ENCODE measurements around the gene FREM1.

DNA sequence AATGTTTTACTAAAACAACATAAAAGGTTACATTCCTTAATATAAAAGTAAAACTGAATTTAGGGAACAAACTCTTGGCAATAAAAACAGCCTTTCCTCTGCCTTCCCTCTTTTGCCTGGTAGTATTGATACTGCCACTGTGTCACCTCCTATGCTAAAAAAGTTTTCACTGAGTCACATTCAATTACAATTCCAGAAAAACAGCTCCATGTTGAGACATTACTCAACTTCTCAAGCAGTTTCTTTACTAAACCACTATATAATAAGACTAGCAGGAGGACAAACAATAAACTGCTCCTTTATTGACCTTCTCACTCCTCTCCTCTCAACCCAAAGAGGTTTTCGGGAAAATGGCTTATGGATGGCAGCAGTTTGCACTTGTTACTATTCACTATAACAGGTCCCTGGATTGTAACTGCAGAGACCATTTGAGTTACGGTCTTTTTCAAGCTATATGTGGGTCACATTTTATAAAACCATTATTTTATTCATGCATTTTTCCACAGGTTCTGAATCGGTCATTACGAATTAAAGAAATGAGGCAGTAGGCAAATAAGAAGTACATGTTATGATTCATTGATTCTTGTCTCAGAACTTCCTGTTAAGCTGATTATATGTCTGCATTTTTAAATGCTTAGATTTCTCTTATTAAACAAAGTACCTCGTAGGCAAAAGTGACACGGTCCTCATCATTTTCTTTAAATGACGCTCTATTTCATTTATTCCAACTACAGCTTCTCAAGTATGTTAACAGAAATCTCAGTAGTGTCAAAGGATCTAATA lies 219.1 kb downstream of the FREM1 start:
- TF ChIP-seq, protein P1, sequence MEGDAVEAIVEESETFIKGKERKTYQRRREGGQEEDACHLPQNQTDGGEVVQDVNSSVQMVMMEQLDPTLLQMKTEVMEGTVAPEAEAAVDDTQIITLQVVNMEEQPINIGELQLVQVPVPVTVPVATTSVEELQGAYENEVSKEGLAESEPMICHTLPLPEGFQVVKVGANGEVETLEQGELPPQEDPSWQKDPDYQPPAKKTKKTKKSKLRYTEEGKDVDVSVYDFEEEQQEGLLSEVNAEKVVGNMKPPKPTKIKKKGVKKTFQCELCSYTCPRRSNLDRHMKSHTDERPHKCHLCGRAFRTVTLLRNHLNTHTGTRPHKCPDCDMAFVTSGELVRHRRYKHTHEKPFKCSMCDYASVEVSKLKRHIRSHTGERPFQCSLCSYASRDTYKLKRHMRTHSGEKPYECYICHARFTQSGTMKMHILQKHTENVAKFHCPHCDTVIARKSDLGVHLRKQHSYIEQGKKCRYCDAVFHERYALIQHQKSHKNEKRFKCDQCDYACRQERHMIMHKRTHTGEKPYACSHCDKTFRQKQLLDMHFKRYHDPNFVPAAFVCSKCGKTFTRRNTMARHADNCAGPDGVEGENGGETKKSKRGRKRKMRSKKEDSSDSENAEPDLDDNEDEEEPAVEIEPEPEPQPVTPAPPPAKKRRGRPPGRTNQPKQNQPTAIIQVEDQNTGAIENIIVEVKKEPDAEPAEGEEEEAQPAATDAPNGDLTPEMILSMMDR (IDR thresholded peaks at IDR 0.05), result no peak
- TF ChIP-seq POLR2A (IDR thresholded peaks at IDR 0.05) (no peak), EP300 (IDR thresholded peaks at IDR 0.05) (no peak)
